DND-41 (cell line): ENCODE measurements around the gene KIF13A.

Experiments
- CTCF ChIP-seq: IDR thresholded peaks from 2 replicates; pipeline ENCODE4 v1.5.1; 2012; ENCODE audit warnings: borderline replicate concordance, low read length, moderate library complexity, mild to moderate bottlenecking; ENCODE audit not compliant: poor library complexity, severe bottlenecking; ENCODE audit errors: extremely low read depth
- EZH2 ChIP-seq: IDR thresholded peaks from 3 replicates; pipeline ENCODE4 v1.6.1; 2012; ENCODE audit warnings: borderline replicate concordance, low read depth, mild to moderate bottlenecking, moderate library complexity, low read length, inconsistent platforms; ENCODE audit not compliant: severe bottlenecking

DNA sequence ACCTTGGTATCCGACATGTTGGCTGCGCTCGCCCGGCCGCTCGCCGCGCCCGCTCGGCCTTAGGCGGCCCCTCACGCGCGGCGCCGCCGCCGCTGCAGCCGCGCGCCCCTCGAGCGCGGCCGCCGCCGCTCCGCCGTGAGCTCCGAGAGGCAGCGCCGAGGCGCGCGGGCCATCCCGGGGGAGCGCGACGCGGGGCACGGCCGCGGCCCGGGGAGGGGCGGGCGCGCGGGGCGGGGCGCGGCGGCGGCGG is at the start of gene KIF13A:
- TF ChIP-seq CTCF (no peak), EZH2 (no peak)
